Left lobe of liver (tissue), 2 donors: ENCODE results near the gene GRHL3. TPM values are rescaled to one million over a fixed set of nuclear protein-coding genes. Genes with fewer than 3 reads are reported as not detected.
A peak's percentile ranks its signal among the peaks of the same experiment; 100 is the strongest.

Source experiments
- ATAC-seq: fragments of 200-7000 bp; cut with Tn5 transposase; one replicate; pipeline ENCODE4 v1.9.1; 2020; ENCODE audit warnings: mild to moderate bottlenecking, moderate library complexity
- DNase-seq: peaks from one replicate; pipeline ENCODE4 v3.0.0-alpha.2; 2020; ENCODE audit warnings: low spot score
- total RNA-seq: library from RNA; stranded (reverse); gene quantifications from one replicate; pipeline ENCODE4 v1.2.1, GENCODE V29; 2021
- donor health status: DM: no; HTN: no; CAD: no; lungs with moderate emphysema.
- donor health status: DM: no; HTN: yes; CAD: no.

Gene GRHL3
- total RNA-seq, 1 donor from 2014 or later, result 0.40 TPM

DNA sequence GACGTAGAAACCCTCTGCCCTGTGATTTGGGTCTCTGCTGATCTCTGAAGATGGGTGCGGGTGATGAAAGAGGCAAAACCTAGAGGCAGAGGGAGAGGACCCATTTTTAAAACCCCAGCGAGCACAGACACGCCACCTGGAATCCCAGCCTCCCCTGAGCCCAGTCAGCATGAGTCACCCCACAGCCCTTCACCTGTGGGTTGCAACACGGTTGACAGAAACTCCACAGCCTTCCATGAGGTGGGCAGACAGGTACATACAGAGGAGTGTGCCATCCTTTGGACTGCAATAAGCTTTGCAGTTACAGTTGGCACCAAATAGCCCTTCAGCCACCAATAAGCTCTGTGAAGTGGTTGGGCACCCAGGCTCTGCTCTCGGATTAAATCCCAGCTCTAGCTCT, 2.1 kb upstream of the GRHL3 start:
- ATAC-seq (no peak), DNase-seq (no peak)

DNA sequence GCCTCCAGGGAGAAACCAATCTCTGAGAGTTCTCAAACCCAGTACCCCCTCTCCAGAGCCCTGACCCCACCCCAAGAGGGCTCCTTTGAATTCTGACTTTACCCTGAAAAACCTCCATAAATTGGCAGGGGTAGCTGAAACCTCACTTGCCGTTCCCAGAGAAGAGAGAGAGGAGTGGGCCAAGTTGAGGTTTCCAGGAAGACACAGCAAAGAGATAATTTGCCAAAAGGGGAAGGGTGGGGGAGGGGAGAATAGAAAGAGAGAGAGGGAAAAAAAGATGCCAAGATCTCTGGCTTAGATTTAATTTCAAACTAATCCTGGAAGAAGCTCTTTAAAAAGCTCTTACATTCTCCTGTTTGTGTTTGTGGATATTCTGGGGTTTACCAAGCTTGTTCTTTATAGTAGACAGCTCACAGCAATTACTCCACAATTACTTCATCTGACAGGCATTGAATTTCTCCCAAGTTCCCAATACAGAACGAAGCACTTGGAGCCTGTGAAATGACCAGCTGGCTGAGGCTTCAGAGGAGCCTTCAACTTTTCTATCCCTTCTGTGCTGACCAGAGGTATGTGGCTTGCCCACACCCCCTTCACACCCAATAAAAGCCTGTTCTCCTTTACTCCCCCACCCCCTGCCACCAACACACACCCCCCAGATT, 1.1 kb upstream of the GRHL3 start:
- DNase-seq (no peak), ATAC-seq (no peak)

DNA sequence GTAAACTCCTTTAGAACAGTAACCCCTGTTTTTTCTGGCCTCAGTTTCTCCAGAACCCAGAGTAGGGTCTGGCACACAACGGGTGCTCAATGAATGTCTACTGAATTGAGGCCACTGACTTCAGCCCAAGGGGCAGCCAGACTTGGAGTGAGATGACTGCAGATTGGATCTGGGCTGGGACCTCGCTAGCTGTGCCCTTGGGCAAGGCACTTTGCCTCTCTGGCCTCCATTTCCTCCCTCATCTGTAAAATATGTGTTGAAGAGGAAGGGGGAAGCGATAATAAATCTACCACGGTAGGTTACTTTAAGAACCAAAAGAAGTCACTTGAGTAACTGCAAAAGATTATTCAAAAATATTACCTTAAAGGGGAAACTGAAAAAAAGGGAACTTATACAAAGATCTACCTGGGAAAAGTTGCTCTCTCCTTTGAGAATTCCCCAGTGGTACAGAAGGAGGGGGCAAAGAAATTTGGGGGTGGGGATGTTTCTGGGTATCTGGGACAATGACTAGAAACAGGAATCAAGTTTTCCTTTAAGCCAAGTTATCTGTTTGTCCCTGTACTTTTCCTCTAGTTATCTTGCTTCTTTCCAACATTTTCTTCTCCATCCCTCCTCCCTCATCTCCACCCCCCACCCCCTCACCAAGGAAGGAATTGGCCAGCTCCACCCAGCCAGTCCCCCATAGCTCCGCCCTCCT, 394 bp upstream of the GRHL3 start:
- no peak for DNase-seq
- no peak for ATAC-seq

DNA sequence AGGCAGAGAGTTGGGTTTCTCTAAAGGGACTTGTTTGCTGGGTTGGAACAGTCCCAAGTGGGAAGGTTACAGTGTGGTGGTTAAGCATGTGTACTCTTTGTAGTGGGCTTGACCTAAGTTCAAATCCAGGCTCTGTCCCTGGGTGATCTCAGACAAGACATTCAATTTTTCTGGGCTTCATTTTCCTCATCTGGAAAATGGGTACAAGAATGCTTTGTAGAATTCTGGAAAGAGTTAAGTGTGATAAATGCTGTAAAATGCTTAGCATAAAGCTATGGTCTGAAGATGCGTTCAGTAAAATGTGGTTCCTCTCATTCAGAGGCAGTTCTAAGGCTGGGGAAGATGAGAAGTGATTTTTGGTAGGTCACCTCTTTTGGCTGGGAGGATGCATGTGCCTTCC, 805 bp downstream of the GRHL3 start:
- DNase-seq (no peak), ATAC-seq (no peak)

DNA sequence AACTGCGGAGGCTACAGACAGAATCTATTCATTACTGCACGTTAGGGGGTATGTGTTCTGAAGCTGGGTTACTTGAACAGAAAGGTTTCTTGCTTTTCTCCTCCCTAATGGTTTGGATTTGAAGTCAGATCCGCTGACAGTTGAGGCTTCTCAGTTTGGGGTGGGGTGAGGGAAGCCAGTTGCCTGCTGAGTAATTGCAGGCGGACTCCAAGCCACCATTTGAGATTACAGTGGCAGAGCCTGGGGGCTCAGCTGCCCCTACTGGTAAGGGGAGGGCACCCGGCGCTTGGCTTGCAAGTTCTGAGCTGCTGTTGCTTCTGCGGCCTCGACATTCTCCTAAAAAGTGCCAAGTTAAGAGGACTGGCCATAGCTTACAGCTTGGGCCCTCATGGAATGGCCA, 2.0 kb downstream of the GRHL3 start:
- no peak for DNase-seq
- ATAC-seq, result no peak

DNA sequence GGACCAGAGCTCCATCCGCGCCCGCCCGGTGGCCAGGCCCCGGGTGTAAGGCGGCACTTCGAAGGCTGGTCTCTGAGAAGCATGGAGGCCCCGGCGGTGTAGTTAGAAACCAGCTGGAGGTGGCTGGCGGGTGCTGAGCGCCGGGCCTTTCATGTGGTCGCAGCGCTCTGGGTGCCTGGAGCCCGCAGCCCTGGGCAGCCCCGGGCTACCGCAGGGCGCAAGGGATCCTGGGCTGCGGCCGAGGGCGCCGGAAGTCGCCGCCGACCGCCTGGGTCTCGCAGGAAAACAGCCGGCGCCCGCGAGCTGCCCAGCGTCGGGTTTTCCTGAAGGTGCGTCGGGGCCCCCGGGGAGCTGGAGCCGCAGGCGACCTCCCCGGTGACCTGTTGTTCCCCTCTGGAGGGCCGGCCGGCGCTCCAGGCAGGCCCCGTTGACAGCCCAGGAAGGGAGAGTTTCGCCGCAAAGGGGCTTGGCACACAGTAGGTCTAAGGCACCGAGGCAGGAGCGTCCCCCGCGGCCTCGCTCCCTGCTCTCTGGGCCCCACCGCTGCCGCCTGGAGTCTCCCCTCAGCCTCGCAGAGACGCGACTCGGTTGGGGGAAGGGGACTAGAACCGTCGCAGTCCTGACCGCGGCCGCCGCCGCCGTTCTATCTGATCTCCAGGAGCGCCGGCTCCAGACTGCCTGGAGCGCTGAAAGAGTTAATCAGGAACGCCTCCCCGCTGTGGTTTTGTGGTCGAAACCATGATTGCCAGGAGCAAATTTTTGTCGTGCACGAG, 2.7 kb downstream of the GRHL3 start:
- ATAC-seq (peak; percentile 87), DNase-seq (peak; percentile 64)

DNA sequence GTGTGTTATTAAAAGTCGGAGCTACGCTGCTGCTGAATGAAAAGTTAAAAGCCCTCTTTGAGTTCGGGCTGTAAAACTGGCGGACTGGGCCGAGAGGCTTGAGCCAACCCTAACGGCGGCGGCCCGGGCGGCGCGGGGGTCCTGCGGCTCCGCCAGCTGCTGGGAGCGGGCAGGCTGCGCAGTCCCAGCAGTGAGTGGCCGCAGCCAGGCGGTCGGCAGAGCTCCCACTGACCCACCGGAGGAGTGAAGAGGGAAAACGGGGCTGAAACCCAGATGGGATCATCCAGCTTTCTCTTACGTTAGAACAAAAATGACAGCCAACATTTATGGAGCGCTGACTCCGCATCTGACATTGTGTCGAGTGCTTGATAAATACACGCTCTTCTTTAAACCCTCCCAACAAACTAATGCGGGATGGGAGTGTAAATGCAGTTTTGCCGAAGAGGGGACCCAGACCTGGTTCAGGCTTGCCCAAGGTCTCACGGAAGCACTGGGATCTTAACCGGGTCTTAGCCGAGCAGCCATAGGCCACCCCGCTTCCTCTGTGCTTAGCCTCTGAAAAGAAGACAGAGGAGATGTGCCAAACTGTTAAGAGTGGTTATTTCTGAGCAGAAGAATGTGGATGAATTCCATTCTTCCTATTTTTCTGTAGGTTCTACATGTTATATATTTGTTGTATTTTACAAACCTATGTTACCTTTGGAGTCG, 3.5 kb downstream of the GRHL3 start:
- no peak for DNase-seq

DNA sequence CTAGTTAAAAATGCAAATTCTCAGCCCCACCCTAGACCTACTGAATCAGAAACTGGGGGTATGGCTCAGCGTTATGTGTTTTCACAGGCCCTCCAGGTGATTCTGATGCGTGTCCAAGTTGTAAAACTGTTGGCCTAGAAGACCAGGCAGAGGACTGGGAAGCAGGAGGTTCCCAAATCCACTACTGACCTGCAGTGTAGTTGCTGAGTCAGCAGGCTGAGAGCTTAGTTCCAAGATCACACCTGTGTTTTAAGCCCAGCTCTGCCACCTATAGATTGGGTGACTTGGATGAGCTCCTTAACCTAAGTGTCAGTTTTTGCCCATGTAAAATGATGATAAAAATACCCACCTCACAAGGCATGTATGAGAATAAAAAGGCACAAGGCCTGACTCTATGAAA, 4.1 kb downstream of the GRHL3 start:
- no peak for DNase-seq
- ATAC-seq, result peak; percentile 11

More for the DNA sequence above, 3.5 kb downstream of the GRHL3 start:
- peak; percentile 58 for ATAC-seq

DNA sequence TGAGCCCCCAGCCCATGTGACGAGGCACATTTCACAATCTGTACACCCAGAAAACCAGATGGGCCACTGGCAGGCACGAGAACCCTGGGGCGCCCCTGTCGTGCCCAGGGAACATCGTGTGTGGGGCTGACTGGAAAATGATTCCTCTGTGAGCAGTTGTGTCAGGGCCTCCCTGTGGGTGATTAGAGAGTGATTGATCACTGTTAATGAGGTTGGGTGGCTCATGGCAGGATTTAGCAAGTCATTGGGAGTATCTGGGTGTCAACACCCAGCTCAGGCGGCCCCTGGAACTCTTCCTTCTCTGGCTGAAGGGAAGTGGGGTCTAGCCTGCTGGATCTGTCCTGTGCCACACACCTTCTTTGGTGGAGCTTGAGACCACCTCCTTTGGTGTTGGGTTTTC, 5.7 kb downstream of the GRHL3 start:
- ATAC-seq (no peak), DNase-seq (no peak)

DNA sequence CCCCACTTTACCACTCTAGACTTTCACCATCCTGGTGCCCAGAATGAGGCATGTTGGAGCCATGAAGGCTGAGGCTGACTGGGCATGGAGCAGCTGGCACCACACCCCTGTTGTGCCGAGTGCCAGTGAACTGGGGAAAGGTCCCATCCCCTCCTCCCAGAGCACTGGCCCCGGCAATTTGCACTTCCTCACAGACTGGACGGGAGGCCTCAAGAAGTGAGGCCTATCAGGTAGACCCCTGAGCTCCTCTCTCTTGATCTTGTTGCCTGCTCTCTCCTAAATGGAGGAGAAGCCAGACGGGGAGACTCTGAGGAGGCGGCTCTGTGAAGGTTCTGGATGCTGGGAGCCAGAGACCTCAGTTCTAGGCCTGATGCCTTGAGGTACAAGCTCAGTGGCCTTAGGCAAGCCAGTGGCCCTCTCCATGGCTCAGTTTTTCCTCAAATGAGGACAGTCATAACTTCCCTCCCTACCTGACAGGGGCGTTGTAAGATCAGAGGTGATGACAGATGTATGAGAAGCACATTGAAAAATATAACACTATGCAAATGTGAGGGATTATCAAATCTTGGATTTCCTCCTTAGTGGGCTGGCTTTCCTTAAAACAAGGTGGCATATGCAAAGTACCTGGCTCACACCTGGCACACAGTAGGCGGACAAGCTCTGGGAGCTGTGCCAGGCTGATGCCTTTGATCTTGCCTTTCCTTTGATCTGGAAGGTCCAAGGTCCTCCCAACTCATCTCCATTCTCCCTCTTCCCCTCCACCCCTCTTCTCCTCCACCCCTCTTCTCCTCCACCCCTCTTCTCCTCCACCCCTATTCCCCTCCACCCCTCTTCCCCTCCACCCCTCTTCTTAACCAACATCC, 6.7 kb downstream of the GRHL3 start:
- no peak for DNase-seq
- ATAC-seq, result no peak

DNA sequence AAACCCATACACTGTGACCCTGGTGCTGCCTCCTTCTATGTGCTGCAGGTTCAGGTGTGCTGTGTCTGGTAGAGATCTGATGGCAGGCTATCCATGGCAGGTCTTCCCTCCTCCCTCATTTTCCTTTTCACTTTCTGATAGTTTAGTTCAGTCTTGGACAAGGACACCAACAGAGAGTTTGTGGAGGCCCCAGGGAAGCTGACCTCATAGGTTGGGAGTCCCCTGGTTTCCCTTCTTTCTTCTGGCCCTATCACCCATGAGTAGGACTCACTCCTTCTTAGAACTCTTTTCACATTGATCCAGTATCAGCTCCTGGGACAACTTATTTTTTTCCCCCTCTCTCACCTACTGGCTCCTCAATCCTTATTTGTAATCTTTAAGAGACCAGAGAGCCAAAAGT, 8.3 kb downstream of the GRHL3 start:
- ATAC-seq, result no peak
- DNase-seq, result no peak

DNA sequence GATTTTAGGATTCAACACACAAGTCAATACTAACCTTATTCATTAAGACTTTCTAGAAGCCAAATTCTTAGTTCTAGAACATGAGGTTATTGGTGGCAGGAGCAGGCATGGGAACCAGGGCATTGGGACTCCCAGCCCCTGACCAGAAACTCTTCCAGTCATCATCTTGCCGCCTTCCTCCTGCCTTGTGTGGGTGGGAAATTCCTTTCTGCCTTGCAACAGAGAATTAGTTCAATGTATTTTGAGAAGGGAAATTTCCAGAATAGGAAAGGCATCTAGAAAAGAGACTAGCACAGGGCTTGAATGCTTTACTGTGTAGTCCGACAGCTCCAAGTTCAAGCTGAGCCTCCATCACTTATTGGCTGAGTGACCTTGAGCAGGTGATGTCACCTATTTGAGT, 8.7 kb downstream of the GRHL3 start:
- no peak for ATAC-seq
- DNase-seq, result no peak

DNA sequence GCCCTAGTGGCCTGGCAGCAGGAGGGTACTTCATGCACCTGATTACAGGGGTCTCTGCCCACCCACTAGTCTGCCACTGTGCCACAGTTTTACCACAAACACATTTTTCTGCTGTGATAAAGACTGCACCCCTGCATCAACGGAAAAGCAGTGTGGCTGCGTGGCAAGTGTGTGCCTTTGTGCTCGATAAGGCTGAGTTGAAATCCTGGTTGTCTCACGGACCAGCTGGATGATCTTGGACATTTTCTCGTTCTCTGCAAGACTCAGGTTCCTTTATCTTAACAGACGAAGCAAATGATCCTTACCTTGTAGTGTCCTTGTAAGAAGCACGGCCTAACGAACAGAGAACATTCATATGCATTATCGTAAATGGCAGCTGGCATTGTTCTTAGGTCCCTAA, 10.2 kb downstream of the GRHL3 start:
- no peak for DNase-seq
- no peak for ATAC-seq

DNA sequence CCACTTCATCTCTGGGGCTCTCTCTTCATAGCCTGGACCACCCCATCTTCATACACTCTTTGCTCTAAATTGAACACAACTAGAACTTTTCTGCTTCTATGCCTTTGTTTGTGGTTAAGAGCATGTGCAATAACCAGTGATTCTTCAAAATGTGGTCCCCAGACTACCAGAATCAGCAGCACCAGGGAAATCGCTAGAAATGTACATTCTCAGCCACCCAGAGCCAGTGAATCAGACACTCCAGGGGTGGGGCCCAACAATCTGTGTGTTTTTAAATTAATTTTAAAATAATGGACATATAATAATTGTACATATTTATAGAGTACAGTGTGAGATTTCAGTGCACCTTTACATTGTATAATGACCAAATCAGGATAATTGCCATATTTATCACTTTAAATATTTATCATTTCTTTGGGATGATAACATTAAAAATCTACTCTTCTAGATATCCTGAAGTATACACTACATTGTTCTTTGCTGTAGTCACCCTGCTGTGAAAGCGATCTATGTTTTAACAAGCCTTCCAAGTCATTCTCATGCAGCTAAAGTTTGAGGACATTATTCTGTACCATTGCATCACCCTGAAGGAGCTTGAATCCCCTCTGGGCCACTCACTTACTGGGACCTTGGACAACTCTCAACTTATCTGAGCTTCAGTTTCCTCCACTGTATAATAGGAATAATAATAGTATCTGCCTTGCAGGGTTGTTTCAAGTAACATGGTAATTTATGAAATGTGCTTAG, 10.8 kb downstream of the GRHL3 start:
- ATAC-seq, result no peak
- no peak for DNase-seq

DNA sequence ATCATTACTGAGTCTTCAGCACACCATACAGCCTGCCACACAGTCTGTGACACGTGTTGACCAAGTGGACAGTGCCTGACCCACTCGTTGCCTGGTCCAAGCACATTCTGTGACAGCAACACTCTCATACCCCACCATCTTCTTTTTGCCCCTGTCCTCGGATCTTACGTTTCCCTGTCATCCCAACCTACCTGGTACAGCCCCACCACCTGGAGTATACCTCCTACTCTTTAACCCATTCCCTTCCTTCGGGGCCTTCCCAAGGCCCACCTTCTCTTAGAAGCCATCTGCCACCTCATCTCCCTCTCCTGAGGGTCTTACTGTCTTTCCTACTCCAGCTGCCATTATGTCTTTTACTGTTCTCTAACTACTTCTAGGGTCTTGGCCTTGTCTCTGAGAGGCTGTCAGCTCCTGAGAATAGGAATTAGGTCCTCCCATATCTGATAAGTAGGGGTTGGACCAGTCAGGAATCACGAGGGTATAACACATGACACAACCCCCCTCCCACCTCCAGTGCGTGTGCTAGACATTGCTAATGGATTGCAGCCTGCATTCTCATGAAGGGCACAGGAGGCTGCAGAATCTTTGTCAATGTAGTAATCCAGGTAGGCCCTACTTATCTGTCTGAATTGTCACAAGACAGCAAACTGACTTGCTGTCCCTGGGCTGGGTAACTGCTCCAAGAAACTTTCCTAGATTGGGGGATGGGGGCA, 13.0 kb downstream of the GRHL3 start:
- ATAC-seq (no peak), DNase-seq (no peak)

DNA sequence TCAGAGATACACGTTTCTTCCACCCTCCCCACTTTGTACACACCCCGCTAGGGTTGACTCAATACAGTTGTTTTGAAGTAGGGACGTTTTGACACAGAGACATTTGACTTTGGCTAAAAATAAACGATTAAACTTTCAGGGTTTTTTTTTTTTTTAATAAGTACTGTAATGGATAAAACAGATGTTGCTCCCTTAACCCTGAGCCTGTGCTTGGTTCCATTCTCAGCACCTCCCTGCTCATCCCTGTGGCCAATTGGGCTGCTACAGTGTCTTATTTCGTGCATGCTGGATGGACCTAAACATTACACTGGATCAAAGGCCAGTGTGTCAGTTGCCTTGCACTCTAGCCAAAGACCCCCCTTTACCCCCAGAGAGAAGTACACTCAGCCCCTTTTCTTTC, 16.9 kb downstream of the GRHL3 start:
- no peak for ATAC-seq
- DNase-seq, result no peak

DNA sequence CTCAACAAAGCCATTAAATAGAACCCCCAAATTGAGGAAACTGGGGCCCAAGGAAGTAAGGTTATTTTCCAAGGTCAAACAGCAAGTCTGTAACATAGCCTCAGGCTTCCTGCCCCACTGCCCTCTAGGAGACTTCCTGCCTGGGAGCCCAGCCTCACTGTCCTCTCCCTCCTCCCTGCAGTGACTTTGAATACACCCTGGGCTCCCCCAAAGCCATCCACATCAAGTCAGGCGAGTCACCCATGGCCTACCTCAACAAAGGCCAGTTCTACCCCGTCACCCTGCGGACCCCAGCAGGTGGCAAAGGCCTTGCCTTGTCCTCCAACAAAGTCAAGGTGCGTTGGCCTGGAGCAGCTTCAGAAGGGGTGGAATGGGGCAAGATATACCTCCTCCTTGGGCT, 18.3 kb downstream of the GRHL3 start:
- ATAC-seq (no peak), DNase-seq (no peak)

DNA sequence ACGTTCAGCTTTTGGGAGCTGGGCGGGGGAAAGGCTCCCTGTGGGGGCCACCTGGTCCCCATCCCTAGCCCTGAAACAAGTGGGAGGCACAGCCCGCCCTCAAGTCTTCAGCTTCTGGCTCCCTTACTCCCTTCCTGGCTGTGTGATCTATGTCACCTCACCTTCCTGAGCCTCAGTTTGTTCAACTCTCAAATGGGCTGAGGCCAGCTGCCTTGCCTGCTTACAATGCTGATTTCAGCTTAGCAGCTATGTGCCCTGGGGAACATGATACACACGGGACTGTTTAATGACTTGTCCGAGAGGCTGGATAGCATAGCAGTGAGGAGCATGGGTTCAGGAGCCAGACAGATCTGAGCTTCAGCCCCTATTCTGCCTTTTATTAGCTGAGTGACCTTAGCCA, 19.3 kb downstream of the GRHL3 start:
- ATAC-seq (no peak), DNase-seq (no peak)

DNA sequence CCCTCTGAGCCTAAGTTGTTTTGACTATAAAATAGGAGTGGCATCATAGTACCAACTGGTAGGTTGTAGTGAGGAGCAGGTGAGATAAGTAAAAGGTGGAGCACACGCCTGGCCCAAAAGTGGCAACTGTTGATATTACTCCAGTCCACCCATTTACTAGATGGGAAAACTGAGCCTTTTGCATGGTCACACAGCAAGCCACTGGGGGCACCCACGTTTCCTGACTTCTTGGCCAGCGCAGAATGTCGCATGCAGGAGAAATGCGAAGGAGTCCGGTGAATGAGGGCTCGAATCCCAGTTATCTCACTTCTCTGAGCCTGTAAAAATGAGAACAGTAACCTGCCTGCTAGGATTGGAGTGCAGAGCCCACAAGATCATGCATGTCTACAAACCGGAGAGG, 20.8 kb downstream of the GRHL3 start:
- DNase-seq (no peak), ATAC-seq (no peak)
